GM12865 (cell line): ENCODE results near the gene BRIP1.

ENCODE experiments used
- DNase-seq: peaks from one replicate; pipeline ENCODE4 v3.0.0; 2010; ENCODE audit warnings: low read depth
- H3K4me3 ChIP-seq: 2 replicates; pipeline ENCODE4 v1.5.1; 2011; ENCODE audit warnings: mild to moderate bottlenecking, low read depth, low read length, control low read depth
- TF ChIP-seq, protein P1 (sequence below): IDR thresholded peaks from 2 replicates; pipeline ENCODE4 v1.5.1; 2011; ENCODE audit warnings: low read length, control low read depth, low read depth, inconsistent platforms; ENCODE audit not compliant: insufficient read depth; ENCODE audit errors: missing control alignments

BRIP1 gene

DNA sequence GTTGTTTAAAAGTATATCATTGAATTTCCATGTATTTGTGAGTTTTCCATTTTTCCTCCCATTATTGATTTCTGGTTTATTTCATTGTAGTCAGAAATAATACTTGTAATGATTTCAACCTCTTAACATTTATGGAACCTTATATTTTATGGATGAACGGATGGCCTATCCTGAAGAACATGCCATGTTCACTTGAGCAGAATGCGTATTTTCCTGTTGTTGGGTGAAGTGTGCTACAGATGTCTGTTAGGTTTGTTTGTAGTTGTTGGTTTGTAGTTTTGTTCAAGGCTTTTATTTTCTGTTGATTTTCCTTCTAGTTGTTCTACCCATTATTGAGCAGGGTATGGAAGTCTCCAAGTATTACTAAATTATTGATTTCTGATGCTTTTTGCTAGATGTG, 165.1 kb downstream of the BRIP1 start:
- TF ChIP-seq, protein P1, sequence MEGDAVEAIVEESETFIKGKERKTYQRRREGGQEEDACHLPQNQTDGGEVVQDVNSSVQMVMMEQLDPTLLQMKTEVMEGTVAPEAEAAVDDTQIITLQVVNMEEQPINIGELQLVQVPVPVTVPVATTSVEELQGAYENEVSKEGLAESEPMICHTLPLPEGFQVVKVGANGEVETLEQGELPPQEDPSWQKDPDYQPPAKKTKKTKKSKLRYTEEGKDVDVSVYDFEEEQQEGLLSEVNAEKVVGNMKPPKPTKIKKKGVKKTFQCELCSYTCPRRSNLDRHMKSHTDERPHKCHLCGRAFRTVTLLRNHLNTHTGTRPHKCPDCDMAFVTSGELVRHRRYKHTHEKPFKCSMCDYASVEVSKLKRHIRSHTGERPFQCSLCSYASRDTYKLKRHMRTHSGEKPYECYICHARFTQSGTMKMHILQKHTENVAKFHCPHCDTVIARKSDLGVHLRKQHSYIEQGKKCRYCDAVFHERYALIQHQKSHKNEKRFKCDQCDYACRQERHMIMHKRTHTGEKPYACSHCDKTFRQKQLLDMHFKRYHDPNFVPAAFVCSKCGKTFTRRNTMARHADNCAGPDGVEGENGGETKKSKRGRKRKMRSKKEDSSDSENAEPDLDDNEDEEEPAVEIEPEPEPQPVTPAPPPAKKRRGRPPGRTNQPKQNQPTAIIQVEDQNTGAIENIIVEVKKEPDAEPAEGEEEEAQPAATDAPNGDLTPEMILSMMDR, result no peak
- H3K4me3 ChIP-seq, result no peak overlapping the region
- DNase-seq, result no peak

DNA sequence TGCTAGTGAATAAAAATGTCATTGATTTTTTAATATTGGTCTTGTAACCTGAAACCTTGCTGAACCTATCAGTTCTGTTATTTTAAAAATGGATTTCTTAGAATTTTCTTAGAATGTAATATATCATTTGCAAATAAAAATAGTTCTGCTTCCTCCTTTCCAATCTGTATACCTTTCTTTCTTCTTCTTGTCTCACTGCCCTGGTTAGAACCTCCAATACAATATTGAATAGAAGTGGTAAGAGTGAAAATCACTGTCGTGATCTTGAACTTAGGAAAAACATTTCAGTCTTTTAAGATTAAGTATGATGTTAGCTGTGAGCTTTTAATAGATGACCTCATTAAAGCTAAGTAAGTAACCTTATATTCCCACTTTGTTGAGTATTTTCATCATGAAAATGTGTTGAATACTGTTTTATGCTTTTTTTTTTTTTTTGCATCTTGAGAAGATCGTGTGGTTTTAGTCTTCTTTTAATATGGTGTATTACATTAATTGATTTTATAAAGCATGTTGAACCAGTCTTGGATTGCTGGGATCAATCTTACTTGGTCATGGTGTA, 167.5 kb downstream of the BRIP1 start:
- DNase-seq, result no peak
- no peak overlapping the region for H3K4me3 ChIP-seq
- TF ChIP-seq, protein P1, result no peak

DNA sequence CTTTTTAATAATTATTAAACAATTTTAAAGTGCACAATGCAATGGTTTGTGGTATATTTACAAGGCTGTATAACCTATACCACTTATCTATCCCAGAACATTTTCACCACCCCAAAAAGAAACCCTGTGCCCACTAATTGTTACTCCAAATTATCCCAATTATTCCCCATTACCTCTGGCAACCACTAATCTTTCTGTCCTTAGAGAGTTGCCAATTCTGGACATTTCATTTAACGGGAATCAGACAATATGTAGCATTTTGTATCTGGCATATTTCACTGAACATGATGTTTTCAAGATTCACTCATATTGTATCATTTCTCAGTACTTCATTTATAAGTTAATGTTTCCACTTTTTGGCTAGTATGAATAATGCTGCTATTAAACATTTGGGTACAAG, 169.2 kb downstream of the BRIP1 start:
- TF ChIP-seq, protein P1, result no peak
- H3K4me3 ChIP-seq, result no peak overlapping the region

DNA sequence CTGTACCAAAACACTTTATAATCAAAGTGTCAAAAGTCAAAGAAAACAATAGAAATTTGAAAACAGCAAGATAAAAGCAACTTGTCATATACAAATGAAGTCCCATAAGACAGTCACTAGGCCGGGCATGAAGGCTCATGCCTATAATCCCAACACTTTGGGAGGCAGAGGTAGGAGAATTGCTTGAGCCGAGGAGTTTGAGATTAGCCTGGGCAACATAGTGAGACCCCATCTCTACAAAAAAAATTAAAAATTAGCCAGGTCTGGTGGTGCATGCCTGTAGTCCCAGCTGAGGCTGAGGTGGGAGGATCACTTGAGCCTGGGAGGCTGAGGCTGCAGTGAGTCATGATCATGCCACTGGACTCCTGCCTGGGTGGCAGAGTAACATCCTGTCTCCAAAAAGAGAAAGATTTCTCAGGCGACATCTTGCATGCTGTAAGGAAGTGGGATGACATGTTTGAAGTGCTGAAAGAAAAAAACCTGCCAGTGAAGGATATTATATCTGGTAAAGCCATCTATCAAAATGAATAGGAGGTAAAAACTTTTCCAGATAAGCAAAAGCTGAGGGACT, 173.6 kb downstream of the BRIP1 start:
- DNase-seq, result no peak

More for the DNA sequence above, 169.2 kb downstream of the BRIP1 start:
- DNase-seq, result no peak

DNA sequence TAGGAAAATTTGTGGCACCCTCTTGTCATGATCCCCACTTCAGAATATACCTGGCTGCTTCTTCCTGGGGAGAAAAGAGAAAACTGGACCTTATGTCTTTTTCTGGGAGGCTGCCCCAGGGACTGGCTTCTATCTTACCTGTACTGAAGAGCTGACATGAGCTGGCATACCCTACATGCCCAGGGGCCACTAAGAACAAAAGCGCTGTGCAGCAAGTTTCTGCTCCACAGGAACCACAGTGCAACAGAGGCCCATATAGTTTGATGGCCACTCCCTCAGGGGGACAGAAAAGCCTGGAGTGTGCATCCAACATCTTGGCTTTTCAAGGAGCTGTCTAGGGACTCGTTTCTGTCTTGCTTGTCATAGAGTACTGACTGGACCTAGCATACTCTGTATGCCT, 175.6 kb downstream of the BRIP1 start:
- H3K4me3 ChIP-seq, result no peak overlapping the region
- DNase-seq, result no peak
- TF ChIP-seq, protein P1, result no peak

More for the DNA sequence above, 173.6 kb downstream of the BRIP1 start:
- TF ChIP-seq, protein P1, result no peak
- no peak overlapping the region for H3K4me3 ChIP-seq

DNA sequence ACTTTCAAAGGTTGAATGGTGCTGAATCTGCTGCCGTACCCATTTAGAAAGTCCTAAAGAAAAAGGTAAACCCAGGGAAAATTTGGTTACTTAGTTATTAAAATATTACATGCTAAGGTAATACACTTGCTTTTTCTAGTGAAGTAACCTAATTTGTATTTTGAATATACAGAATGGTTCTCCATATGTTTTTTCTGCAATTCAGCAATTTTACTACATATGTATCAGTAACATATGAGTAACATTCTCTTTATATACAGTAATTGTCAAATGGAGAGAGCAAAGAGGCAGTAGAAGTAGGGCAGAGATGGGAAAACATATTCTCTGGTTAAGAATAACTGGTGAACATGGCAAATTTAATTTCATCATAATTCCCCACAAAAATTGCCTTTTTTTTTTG, 177.2 kb downstream of the BRIP1 start:
- no peak for DNase-seq
- TF ChIP-seq, protein P1, result no peak
- no peak overlapping the region for H3K4me3 ChIP-seq

DNA sequence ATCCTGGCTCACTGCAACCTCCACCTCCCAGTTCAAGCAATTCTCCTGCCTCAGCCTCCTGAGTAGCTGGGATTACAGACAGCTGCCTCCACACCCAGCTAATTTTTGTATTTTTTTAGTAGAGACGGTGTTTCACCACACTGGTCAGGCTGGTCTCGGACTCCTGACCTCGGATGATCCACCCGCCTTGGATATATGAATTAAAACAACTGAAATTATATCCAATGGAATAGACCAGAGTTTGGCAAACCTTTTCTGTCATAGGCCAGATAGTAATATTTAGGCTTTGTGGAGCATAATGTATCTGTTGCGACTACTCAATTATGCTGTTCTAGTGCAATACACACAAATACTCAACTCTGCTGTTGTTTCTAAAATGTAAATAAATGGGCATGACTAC, 178.5 kb downstream of the BRIP1 start:
- no peak for DNase-seq
- no peak overlapping the region for H3K4me3 ChIP-seq
- TF ChIP-seq, protein P1, result no peak
